Suppressor macrophage (primary cell): ENCODE results near the gene MYBPC1.
"Not testable (repeated sequence)": the region's sequence is repeated elsewhere in the genome, so short reads cannot be mapped to it uniquely, and the experiment has no call there.

Experiments
- DNase-seq, 4 experiments: peaks; one replicate each; pipeline ENCODE4 v3.0.0-alpha.2; 2020 to 2022

The MYBPC1 gene

DNA sequence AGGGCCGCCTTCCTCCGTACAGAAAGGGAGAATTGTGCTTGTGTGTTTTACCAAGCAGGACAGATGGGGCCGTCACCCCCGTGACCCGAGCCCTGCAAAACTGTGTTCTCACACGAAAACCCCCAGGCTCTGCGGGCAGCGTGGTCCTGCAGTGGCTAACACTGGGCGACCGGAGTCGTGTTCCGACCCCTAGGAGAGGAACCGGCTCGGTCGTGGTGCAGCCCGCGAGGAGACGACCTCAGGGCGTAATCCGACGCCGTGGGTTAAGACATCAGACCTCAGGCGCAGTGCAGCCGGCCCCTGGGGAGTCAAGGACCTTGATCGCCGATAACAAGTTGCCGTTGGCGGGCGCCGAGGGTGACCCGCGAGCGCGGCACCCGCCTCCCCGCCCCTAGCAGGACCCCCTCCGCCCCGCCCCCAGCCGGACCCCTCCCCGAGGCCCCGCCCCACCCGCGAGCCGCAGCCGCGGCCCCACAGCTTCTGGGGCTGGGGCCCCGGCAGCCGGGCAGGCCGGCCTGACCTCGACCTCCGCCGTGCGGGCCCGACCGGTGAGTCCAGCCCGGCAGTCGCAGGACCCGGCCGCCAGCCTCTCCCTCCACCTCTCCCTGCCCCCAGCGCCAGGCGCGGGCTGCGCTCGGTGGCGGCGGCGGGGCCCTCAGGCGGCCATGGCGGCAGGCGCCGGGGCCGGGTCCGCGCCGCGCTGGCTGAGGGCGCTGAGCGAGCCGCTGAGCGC is 102.6 kb downstream of the MYBPC1 start, which contains the start of gene CHPT1:
CHPT1 (plus strand) TSS at position 444 of the 733 bp plus-strand sequence; CDS start at position 666, 222 bp downstream.
- peak; percentile 59 to 79 (median 70) for DNase-seq

DNA sequence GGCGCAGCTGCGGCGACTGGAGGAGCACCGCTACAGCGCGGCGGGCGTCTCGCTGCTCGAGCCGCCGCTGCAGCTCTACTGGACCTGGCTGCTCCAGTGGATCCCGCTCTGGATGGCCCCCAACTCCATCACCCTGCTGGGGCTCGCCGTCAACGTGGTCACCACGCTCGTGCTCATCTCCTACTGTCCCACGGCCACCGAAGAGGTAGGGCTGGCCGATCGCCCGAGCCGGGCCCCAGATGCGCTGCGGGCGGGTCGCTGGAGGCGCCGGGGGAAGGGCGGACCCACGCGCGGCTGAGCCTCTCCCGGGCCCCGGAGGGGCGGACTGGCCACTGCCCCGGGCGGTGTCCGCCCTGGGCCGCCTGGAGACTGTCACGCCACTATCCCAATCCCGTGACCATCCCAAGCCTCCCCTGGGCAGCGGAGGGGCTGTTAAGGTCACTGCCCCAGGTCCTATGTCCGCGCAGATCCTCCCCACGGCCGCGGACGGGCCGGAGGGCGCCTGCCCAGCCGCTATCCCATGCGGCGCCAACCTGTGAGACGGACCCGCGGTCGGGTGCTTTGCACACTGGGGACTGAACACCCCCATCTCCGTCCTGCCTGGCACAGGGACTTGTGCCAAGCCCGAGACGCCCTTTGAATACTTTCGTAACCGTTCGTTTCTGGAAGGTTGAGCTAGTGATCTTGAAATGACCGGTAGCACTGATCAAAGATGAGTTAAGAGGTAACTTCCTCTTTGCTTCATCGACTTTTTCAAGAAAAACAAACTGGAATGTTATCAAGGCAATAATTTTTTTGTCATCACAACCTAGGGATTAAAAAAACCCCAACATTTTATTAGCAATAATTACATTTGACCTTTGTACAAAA is 103.4 kb downstream of the MYBPC1 start:
- DNase-seq: peak; percentile 31 to 66 (median 46)

DNA sequence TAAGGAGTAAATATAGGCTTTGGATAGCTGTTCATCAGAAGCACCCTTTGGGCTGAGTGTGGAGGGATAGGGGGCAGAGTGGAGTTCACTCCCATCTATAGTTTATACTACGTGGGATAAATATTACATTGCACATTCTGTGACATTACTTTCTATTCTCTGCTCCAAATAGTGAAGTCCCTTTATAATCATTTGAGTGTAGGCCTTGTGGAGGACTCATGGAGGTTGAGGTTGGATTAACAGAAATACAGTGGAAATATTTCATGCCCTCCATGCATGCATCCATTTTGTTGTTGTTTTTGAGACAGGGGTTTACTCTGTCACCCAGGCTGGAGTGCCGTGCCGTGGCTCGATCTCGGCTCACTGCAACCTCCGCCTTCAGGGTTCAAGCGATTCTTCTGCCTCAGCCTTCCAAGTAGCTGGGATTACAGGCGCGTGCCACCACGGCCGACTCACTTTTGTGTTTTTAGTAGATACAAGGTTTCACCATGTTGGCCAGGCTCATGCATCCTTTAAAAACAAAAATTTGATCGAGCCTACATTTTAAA is 104.1 kb downstream of the MYBPC1 start:
- DNase-seq: peak in 3 of 4 experiments; percentile 9 to 17 (median 17)

DNA sequence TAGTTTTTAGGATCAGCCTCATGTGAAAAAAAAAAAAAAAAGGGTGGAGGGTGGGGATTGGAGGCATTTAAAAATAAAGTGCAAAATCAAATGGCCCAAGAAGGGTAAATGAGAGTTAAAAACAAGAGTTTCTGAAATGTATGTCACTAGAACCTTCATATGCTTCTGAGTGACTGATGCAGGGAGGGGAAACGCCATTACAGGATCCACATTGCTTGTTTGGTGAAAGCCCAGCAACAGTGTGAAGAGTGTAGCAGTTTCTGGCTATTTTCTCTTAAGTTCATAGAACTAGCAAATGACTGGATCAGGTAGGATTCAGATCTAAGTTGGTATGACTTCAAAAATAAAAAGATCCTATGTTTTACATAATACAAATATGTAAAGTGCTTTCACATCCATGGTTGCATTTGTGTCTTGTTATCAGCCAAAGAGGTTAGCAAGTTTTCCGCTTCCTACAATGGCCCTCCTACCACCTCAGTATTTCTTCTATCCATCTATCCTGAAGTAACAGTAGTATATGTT is 105.6 kb downstream of the MYBPC1 start:
- no peak for DNase-seq

DNA sequence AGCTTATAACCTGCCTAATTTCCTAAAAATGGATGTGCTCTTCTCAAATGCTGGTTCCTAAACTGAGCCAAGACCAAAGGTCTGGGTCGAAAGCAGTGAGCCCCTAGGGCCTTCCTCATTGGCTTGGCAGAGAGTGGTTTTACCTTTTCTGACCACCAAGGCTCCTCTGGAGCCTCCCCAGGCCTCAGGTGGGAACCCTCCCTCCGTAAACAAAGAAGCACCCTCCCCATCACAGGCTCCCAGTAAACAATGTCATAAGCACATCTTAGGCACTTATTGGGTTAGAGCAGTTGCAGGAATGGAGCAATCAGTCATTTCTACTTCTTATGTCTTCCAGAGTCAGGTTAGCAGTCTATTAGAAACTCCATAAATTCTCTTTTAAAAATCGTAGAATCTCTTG is 108.7 kb downstream of the MYBPC1 start:
- DNase-seq: no peak

DNA sequence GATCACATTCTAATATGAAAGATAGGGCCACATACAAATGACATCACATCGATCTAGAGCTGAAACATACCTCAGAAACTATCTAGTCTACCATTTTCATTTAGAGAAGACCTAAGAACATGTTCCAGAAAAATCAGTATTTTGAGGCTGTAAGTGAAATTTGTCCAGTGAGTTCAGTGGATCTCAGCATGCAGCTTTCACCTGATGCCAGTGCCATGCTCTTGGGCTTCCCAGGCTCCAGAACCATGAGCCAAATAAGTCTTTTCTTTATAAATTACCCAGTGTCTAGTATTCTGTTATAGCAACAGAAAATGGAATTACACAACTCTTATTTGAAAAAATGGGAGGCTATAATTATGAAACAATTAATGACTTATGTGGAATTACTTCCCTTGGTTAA is 111.6 kb downstream of the MYBPC1 start:
- no peak for DNase-seq

DNA sequence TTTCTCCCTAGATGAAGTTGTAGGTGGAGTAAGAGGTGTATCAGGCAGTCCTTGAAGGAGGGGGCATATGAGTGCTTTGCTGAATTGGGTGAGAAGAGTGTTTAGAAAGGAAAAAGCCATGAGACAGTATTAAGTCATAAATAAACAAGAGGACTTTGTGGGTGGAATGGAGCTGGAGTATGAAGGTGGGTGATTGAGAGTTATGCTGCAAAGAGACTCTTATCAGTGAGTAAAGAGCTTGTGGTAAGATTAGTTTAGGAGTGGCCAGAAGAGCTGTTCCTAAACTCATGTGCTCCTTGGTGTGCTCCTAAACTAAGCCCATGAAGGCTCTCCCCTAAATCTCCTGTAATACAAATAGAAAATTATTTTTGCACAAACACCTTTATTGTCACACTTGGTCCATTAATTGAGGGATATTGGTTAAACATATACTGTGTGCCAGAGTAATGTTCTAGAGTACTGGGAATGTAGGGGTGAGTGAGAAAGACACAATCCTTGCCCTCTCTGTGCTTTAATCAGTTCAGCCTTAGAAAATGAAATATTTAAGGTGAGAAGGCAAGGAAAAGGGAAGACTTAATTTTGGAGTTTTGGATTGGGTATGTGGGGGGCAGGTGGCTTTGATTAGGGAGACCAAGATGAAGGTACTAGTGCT is 112.5 kb downstream of the MYBPC1 start:
- DNase-seq: peak in 1 of 4 experiments; percentile 15

DNA sequence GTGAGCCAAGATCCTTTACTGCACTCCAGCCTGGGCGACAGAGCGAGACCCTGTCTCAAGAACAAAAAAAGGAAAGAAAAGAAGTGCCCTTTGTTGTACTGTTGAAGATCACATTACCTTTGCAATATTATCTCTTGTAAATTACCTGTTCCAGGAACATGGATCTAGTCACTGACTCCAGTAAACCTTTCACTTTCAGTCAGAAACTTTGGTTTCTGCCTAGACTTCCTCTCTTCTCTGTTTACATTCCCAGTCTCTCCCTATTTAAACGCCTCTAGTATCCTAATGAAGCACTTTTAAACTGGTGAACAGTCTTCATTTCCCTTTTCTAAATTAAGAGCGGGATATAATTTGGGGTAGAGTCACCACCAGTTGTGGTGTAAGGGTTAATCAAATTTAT is 115.5 kb downstream of the MYBPC1 start:
- DNase-seq: no peak

DNA sequence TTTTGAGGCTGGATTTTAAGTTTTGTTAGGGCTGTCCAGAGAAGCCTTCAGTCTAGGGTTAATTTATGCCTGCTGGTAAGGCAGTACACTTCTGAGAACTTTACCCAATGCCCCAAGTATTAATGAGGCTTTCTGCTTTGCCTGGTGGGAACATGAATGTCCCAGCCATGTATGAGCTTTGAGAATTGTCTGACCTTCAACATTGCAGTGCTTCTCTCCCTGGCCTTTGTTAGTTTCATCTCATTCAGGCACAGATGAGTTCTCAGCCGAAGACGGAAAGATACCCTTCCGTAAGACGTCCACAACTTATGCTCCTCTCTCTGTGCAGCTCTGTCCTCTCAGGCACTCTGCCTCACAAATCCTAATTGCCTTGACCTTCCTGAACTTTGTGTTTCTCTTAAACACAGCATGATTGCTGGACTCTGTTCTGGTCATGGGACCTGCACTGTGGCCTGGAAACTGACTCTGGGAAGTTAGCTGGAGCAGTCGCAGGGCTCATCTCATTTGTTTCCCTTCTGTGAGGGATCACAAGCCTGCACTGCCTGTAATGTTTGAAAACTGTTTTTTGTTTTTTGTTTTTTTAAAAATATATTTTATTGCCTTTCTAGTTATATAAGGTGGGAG is 118.4 kb downstream of the MYBPC1 start:
- DNase-seq: peak; percentile 21 to 69 (median 53)

DNA sequence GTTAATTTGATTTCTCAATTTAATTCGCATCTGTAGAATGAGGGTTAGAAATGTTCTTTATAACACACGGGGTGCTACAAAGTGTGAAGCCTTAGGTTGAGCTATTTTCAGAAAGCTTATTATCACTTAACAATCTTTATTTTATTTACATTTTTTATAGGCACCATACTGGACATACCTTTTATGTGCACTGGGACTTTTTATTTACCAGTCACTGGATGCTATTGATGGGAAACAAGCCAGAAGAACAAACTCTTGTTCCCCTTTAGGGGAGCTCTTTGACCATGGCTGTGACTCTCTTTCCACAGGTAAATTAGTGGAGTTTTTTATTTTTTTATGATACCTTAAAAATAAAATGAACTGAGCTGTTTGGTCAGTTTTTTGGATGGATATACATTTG is 119.2 kb downstream of the MYBPC1 start:
- no peak for DNase-seq

DNA sequence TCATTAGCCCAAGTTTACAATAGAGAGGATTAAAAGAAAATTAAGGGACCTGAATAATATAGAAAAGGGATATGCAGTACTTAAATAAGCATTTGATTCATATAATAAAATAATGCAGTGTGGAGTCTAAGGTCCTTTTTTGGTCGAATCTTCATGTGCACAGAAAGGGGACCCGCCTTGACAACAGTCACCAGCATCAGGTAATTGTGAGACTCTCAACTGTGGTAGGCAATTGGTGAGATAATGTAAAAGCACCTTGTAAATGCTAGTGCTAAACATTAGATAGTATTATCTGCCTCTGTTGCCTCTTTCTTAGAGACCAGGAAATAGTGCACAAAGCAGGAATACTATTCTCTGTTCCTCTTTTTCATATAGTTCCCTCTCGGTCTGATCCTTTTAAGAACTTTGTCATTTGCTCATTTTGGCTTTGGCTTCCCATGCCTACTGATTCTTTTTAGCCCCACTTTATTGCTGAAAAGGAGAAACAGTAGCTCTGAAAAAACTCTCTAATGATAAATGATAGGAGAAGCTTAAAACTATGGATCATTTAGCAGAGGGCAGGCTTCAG is 120.2 kb downstream of the MYBPC1 start:
- DNase-seq: peak; percentile 34 to 73 (median 57)

DNA sequence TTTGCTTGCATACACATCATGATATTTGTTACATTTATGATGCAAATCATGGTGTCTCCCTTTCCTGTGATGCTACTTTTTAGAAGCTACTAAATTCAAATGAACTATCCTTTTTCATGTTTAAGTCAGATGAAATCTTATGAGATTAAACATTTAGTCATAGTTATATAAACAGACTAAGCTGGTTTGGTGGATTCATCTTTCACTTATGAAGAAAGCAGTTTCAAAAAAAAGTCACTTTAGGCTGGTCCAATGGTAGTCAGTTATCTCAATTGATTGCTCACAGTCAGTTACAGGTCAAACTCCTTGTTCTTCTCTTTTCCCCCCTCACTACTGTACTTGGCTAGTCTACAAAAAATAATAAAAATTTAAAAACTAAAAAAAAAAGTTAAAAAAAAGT is 124.8 kb downstream of the MYBPC1 start:
- DNase-seq: no peak

DNA sequence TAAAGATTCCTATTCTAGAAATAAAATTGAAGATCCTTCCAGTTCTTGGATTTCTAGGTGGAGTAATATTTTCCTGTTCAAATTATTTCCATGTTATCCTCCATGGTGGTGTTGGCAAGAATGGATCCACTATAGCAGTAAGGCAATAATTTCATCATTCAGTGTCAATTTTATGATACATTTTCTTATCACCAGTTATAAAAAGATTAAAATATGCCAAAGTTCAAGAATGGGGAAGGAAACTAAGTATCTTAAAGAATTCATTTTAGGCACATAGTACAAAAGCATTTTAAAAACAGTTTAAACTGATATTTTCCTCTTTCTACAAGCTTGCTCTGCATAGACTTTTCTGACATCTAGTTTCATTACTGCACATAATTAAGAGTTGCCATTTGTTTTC is 125.3 kb downstream of the MYBPC1 start:
- no peak for DNase-seq

DNA sequence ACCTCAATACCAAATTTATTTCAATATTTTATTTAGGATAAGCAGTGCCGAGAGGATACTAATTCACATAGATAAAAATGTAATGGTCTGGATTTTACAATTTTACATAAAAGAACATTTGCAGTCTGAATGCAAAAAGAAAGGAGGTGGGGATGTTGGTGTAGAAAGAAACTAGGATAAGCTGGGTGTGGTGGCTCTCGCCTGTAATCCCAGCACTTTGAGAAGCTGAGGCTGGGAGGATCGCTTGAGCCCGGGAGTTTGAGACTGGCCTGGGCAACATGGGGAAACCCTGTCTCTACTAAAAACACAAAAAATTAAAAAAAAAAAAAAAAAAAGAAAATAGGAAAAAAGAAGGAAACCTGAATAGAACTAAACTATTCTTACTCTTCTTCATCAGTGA is 127.6 kb downstream of the MYBPC1 start:
- no peak for DNase-seq

DNA sequence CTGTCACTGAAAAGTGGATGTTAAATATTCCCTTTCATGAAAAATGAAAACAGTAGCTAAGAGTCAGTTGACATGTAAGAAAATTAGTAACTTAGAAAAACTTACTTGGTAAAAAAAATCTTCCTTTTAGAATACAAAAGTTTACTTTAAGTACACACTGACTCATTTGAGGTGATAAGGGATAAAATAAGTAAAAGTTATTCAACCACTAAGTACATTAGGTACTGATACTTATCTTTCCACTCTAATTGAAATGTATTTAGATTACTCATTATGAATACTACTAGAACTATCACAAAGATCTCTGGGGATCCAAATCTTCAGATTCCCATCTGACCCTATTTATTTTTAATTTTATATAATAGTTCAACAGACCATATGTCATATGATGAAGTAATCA is 132.3 kb downstream of the MYBPC1 start:
- DNase-seq: no peak

DNA sequence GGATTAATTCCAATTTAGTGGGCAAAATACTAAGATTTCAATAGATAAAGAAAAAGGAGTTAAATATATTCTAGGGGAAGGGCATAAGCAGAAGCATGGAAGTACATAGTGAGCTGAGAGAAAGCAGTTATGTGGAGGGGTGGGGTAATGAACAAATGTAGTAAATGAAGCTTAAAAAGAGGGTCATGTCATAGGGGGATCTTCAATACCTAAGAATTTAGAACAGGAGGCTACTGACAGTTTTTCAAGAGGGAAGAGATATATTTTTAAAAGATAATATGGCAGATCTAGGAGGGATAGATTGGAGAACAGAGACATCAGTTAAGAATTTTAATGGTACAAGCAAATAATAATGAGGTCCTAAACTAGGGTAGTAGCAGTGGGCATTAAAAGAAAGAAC is 135.1 kb downstream of the MYBPC1 start:
- no peak for DNase-seq

DNA sequence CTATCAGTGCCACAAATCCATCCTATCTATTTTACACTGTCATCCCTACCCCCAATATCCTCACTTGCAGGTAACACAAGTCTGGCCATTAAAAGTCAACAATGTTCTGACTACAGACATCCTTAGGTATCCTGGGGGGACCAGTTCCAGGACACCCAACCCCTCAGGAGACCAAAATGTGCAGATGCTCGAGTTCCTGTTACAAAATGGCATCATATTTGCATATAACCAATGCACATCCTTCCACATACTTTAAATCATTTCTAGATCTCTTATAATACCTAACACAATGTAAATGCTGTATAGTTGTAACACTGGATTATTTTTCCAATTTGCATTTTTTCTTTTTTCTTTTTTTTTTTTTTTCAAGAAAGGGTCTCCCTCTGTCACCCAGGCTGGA is 137.5 kb downstream of the MYBPC1 start:
- no peak for DNase-seq

DNA sequence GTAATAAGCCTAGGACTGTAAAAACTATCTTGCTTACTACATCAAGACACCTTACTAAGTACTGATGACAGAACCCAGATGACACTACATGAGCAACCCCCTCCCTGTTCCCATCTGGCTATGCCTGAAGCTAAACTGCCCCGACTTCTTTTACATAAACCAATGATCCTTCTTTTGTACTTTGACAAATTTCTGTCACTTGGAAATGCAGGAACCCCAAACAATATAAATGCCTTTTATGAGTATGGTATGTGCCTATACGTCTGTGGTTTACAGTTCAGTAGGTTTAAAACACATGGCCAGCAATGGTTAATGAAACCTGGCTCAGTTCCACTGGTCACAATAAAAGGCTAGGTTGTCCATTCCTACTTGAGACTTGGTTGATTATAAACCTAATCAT is 138.4 kb downstream of the MYBPC1 start:
- no peak for DNase-seq

DNA sequence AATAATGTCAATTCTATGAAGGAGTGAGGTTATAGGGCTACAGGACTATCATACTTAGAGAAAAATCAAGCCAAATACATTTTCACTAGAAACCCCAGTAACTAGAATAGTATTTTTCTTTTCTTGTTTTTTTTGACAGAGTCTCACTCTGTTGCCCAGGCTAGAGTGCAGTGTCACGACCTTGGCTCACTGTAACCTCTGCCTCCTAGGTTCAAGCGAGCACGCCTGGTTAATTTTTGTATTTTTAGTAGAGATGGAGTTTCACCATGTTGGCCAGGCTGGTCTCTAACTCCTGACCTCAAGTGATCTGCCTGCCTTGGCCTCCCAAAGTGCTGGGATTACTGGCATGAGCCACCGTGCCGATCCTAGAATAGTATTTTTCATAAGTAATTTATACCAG is 139.7 kb downstream of the MYBPC1 start:
- DNase-seq: not testable (repeated sequence)
